ENCODE data around the gene MEPE. TPM values are rescaled to one million over a fixed set of nuclear protein-coding genes. Genes with fewer than 3 reads are reported as not detected.

Gene MEPE
- total RNA-seq, 4 donors from 2014 or later, result not detected

GRCh38 chr4:87863486-87863885 lies 30.7 kb downstream of the MEPE start:
- Histone ChIP-seq H3K27me3 (no peaks in the 10 kb centered on the region), H3K9me3 (no peaks in the 10 kb centered on the region), H3K27ac (no peak overlapping the region), H3K4me1 (no peaks in the 10 kb centered on the region), H3K36me3 (no peaks in the 10 kb centered on the region), H3K4me3 (no peak overlapping the region)
- WGBS, result 100% methylated on average over 1 of the region's 23 CpGs
- TF ChIP-seq POLR2AphosphoS5 (IDR thresholded peaks at IDR 0.05) (no peak), POLR2A (IDR thresholded peaks at IDR 0.05) (no peak), EP300 (IDR thresholded peaks at IDR 0.05) (no peak), CTCF (IDR thresholded peaks at IDR 0.05) (no peak)
- DNase-seq (ENCODE audit: low spot score in 2 of 2), result no peak

GRCh38 chr4:87864321-87864720 lies 31.6 kb downstream of the MEPE start:
- Histone ChIP-seq H3K27me3 (no peaks in the 10 kb centered on the region), H3K4me3 (no peak overlapping the region), H3K9me3 (no peaks in the 10 kb centered on the region), H3K4me1 (no peaks in the 10 kb centered on the region), H3K27ac (no peak overlapping the region), H3K36me3 (no peaks in the 10 kb centered on the region)
- TF ChIP-seq POLR2AphosphoS5 (IDR thresholded peaks at IDR 0.05) (no peak), CTCF (IDR thresholded peaks at IDR 0.05) (no peak), POLR2A (IDR thresholded peaks at IDR 0.05) (no peak), EP300 (IDR thresholded peaks at IDR 0.05) (no peak)
- WGBS, result 98% methylated on average over 2 of the region's 2 CpGs
- DNase-seq (ENCODE audit: low spot score in 2 of 2), result no peak

- Histone ChIP-seq H3K4me1 (no peaks in the 10 kb centered on the region), H3K4me3 (no peak overlapping the region), H3K9me3 (no peaks in the 10 kb centered on the region), H3K27me3 (no peaks in the 10 kb centered on the region), H3K36me3 (no peaks in the 10 kb centered on the region), H3K27ac (no peak overlapping the region)
- no peak for DNase-seq (ENCODE audit: low spot score in 2 of 2)
- TF ChIP-seq POLR2A (IDR thresholded peaks at IDR 0.05) (no peak), POLR2AphosphoS5 (IDR thresholded peaks at IDR 0.05) (no peak), CTCF (IDR thresholded peaks at IDR 0.05) (no peak), EP300 (IDR thresholded peaks at IDR 0.05) (no peak)
- whole genome bisulfite sequencing, result 53% methylated on average over 3 of the region's 3 CpGs
These were observed 32.5 kb downstream of the MEPE start for GRCh38 chr4:87865288-87865687.

GRCh38 chr4:87865960-87866598 lies 33.3 kb downstream of the MEPE start:
- no peaks in the 10 kb centered on the region for H3K9me3 ChIP-seq
- H3K36me3 ChIP-seq, result no peaks in the 10 kb centered on the region
- WGBS, result 58% methylated on average over 1 of the region's 1 CpG
- TF ChIP-seq EP300 (IDR thresholded peaks at IDR 0.05) (no peak), CTCF (IDR thresholded peaks at IDR 0.05) (no peak), POLR2A (IDR thresholded peaks at IDR 0.05) (no peak), POLR2AphosphoS5 (IDR thresholded peaks at IDR 0.05) (no peak)
- no peak for DNase-seq (ENCODE audit: low spot score in 2 of 2)
- no peaks in the 10 kb centered on the region for H3K4me1 ChIP-seq
- H3K27ac ChIP-seq, result no peak overlapping the region
- H3K4me3 ChIP-seq, result no peak overlapping the region
- H3K27me3 ChIP-seq, result no peaks in the 10 kb centered on the region

GRCh38 chr4:87868522-87868921 lies 35.8 kb downstream of the MEPE start:
- Histone ChIP-seq H3K36me3 (no peaks in the 10 kb centered on the region), H3K9me3 (no peaks in the 10 kb centered on the region), H3K27ac (no peak overlapping the region), H3K27me3 (no peaks in the 10 kb centered on the region), H3K4me1 (no peaks in the 10 kb centered on the region), H3K4me3 (no peak overlapping the region)
- TF ChIP-seq EP300 (IDR thresholded peaks at IDR 0.05) (no peak), POLR2A (IDR thresholded peaks at IDR 0.05) (no peak), POLR2AphosphoS5 (IDR thresholded peaks at IDR 0.05) (no peak), CTCF (IDR thresholded peaks at IDR 0.05) (no peak)
- 30% methylated on average over 1 of the region's 1 CpG for WGBS
- no peak for DNase-seq (ENCODE audit: low spot score in 2 of 2)
